Ovary (tissue), 9 donors: Measurements from ENCODE around the gene COQ9. TPM values are rescaled to one million over a fixed set of nuclear protein-coding genes. Genes with fewer than 3 reads are reported as not detected.

ENCODE experiments used
- DNase-seq, 5 donors: peaks; one replicate each; pipeline ENCODE4 v3.0.0-alpha.2; 2019 to 2020
- H3K27ac ChIP-seq, 2 donors: fragments of 200-600 bp; one replicate each; pipeline versions ENCODE4 v1.5.1 to v1.8.0; 2019 to 2022
- H3K27me3 ChIP-seq: fragments of 200-600 bp; one replicate; pipeline ENCODE4 v1.8.0; 2022
- H3K36me3 ChIP-seq: fragments of 200-600 bp; sonication (generic); one replicate; pipeline ENCODE4 v1.5.1; 2019
- H3K4me1 ChIP-seq: one replicate; pipeline ENCODE4 v1.8.1; 2013; ENCODE audit warnings: mild to moderate bottlenecking, moderate library complexity; ENCODE audit not compliant: insufficient read depth
- H3K4me3 ChIP-seq: fragments of 200-600 bp; sonication (generic); one replicate; pipeline ENCODE4 v1.5.1; 2017
- H3K9me3 ChIP-seq, 2 donors: fragments of 200-600 bp in 1 of 2; sonication (generic) in 1 of 2; one replicate each; pipeline versions ENCODE4 v1.5.1 to v1.8.1; 2013 to 2019; ENCODE audit warnings: mild to moderate bottlenecking in 1 of 2, moderate library complexity in 1 of 2
- CTCF ChIP-seq, 3 donors: fragments of 450-650 bp in 2 of 3; fragments of 200-600 bp in 1 of 3; IDR thresholded peaks; one replicate each; pipeline versions ENCODE4 v1.5.1 to v1.8.0; 2016 to 2022; ENCODE audit warnings: antibody characterized with exemption in 3 of 3, mild to moderate bottlenecking in 1 of 3
- EP300 ChIP-seq: sonication (generic); formaldehyde crosslinking; IDR thresholded peaks from one replicate; pipeline ENCODE4 v1.6.1; 2017; ENCODE audit warnings: antibody characterized with exemption
- POLR2A ChIP-seq: fragments of 450-650 bp; IDR thresholded peaks from one replicate; pipeline ENCODE4 v1.6.1; 2017; ENCODE audit warnings: antibody characterized with exemption, mild to moderate bottlenecking, moderate library complexity
- WGBS, 3 donors: extraction: QIAGEN DNeasy Blood & Tissue Kit in 1 of 3; methylation state at CpG; one replicate each; pipeline versions ENCODE4 v1.1.5 to v1.1.7; 2013 to 2017; 5-methylcytosine and 5-hydroxymethylcytosine counted together
- intact Hi-C, 4 donors: fragments of 100-400 bp; cut with DNase I; formaldehyde crosslinking; loops; one replicate each; pipeline versions ENCODE4 v1.11.0 to v1.15.1; 2022 to 2023
- polyA plus RNA-seq, 2 donors: library from polyadenylated mRNA; stranded (reverse); fragments of 200-250 nt in 1 of 2; fragments of 350-450 nt in 1 of 2; fragmentation: Illumina TruSeq in 1 of 2; extraction: RNeasy Lipid Tissue Mini Kit (QIAGEN cat#74804) in 1 of 2; gene quantifications; one replicate each; pipeline ENCODE4 v1.2.3, GENCODE V29; 2013 to 2014
- total RNA-seq, 7 donors: library from RNA; depleted of rRNA in 2 of 7; stranded (reverse); fragments of >200 nt in 2 of 7; fragmentation: NEBNext Ultra II Directional in 3 of 7; extraction: Animal tissue kit (Norgen Biotek cat#: 25700) in 3 of 7; gene quantifications; one replicate each; pipeline versions ENCODE4 v1.1.0 to v1.2.4, GENCODE V29; 2016 to 2023
- donor health status: DM: no; HTN: no; CAD: no; lungs with moderate emphysema.
- donor health status: DM: no; HTN: no; CAD: no.
- donor health status: Bipolar disorder and iron deficiency.
- donor health status: DM: yes; HTN: yes; CAD: no.
- donor health status: DM: no; HTN: no; CAD: no.
- donor health status: DM: yes; HTN: yes; CAD: no.

Gene COQ9
- total and polyA plus RNA-seq, 9 donors, result 24.4 to 68.8 (median 30.1) TPM

DNA sequence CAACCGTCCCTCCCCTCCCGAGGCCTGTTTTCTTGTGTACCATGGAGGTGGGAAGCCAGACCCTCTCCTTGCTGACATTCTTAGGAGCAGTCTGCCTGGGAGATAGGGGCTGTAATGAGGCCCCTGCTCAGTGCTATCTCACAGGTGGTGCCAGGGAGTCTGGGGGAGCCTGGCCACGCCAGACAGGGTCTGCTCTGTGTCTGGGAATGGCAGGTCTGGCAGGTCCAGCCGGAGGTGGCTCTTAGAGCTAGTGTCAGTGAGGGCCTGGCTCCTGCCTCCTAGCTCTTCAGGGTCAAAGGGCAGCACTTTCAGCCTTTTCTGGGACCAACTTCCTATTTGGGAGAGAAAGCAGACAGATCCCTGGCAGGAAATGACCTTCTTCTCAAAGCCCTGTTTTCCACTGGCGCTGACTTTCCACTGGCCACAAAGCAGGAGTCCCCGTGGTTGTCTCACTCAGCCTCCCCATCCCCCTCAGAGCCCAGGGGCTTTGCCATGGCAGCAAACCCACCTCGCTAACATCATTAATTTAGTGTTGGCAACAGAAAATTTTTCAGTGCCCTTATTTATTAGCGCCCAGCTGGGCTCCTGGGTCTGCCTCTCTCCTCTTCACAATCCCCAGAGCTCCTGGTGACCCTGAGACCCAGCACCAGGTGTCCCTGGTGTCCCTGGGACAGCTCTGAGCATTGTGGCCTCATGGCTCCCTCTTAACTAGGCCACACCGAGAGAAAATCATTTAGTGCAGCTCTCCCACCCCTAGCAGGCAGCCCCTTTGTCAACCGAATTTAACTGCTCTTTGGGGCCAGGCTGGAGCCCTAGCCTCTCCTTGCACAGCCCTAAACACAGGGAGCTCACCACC, 63.0 kb downstream of the COQ9 start:
- H3K4me3 ChIP-seq, result no peak overlapping the region
- no peaks in the 10 kb centered on the region for H3K4me1 ChIP-seq
- 43 to 49% (median 43%) methylated on average over 9 to 10 of the region's 10 CpGs for WGBS, 3 donors
- no peak for TF ChIP-seq CTCF (IDR thresholded peaks at IDR 0.05)
- no peak for TF ChIP-seq EP300
- TF ChIP-seq POLR2A, result no peak
- no peaks in the 10 kb centered on the region for H3K27me3 ChIP-seq
- H3K9me3 ChIP-seq, result no peaks in the 10 kb centered on the region
- H3K27ac ChIP-seq, result no peak overlapping the region
- no peaks in the 10 kb centered on the region for H3K36me3 ChIP-seq
- no peak for DNase-seq
- intact Hi-C loops, result loop anchor here in 3 of 4 donors (10.0 kb wide), 3 partner anchors 45 to 205 kb away; partner anchors contain the start of gene POLR2C (in 1 of the 3)

Other genes starting within 250 kb of the COQ9 start
- 10 to 100 TPM; 50.0 to 74.3 (median 57.7) TPM for gene ARL2BP, start 202.2 kb upstream of the COQ9 start, total RNA-seq
- gene ARL2BP, start 202.2 kb upstream of the COQ9 start, polyA plus RNA-seq, result 10 to 100 TPM; 45.3 to 88.0 TPM
- 10 to 100 TPM in 1 of 7 donors, 1 to 10 TPM in 5, under 1 TPM in 1; 0.94 to 54.2 (median 4.0) TPM for gene PLLP, start 162.8 kb upstream of the COQ9 start, total RNA-seq
- gene PLLP, start 162.8 kb upstream of the COQ9 start, polyA plus RNA-seq, result 1 to 10 TPM; 3.4 to 5.9 TPM
- gene CCL22, start 88.7 kb upstream of the COQ9 start, total RNA-seq, result under 1 TPM in 1 of 7 donors, not detected in 6; 0.74 TPM
- gene CCL22, start 88.7 kb upstream of the COQ9 start, polyA plus RNA-seq, result under 1 TPM in 1 of 2 donors, not detected in 1; 0.40 TPM
- 10 to 100 TPM in 2 of 7 donors, 1 to 10 TPM in 5; 2.2 to 12.2 (median 6.6) TPM for gene CX3CL1, start 75.0 kb upstream of the COQ9 start, total RNA-seq
- gene CX3CL1, start 75.0 kb upstream of the COQ9 start, polyA plus RNA-seq, result 1 to 10 TPM; 9.8 to 9.9 TPM
- not detected for gene CCL17, start 42.7 kb upstream of the COQ9 start, total RNA-seq
- gene CCL17, start 42.7 kb upstream of the COQ9 start, polyA plus RNA-seq, result not detected
- 10 to 100 TPM in 6 of 7 donors, 1 to 10 TPM in 1; 9.2 to 33.5 (median 20.8) TPM for gene CIAPIN1, start 94 bp upstream of the COQ9 start, total RNA-seq
- gene CIAPIN1, start 94 bp upstream of the COQ9 start, polyA plus RNA-seq, result 10 to 100 TPM; 16.0 to 32.8 TPM
- 10 to 100 TPM; 54.9 to 96.9 (median 65.8) TPM for gene POLR2C, start 15.2 kb downstream of the COQ9 start, total RNA-seq
- gene POLR2C, start 15.2 kb downstream of the COQ9 start, polyA plus RNA-seq, result 10 to 100 TPM; 70.5 to 74.1 TPM
- gene DOK4, start 39.0 kb downstream of the COQ9 start, total RNA-seq, result 10 to 100 TPM; 14.0 to 34.7 (median 29.2) TPM
- 10 to 100 TPM in 1 of 2 donors, 1 to 10 TPM in 1; 9.9 to 26.7 TPM for gene DOK4, start 39.0 kb downstream of the COQ9 start, polyA plus RNA-seq
- gene CCDC102A, start 89.1 kb downstream of the COQ9 start, total RNA-seq, result 10 to 100 TPM; 11.9 to 22.4 (median 15.6) TPM
- gene CCDC102A, start 89.1 kb downstream of the COQ9 start, polyA plus RNA-seq, result 10 to 100 TPM in 1 of 2 donors, 1 to 10 TPM in 1; 5.9 to 10.2 TPM
- under 1 TPM; 0.12 to 0.43 (median 0.27) TPM for gene ADGRG5, start 95.2 kb downstream of the COQ9 start, total RNA-seq
- gene ADGRG5, start 95.2 kb downstream of the COQ9 start, polyA plus RNA-seq, result under 1 TPM in 1 of 2 donors, not detected in 1; 0.15 TPM
- gene ADGRG1, start 181.2 kb downstream of the COQ9 start, total RNA-seq, result 10 to 100 TPM in 4 of 7 donors, 1 to 10 TPM in 3; 6.2 to 54.0 (median 20.4) TPM
- gene ADGRG1, start 181.2 kb downstream of the COQ9 start, polyA plus RNA-seq, result 1 to 10 TPM; 6.9 to 9.1 TPM
- gene ADGRG3, start 220.8 kb downstream of the COQ9 start, total RNA-seq, result 1 to 10 TPM in 3 of 7 donors, under 1 TPM in 4; 0.40 to 1.7 (median 0.92) TPM
- 1 to 10 TPM in 1 of 2 donors, under 1 TPM in 1; 0.88 to 1.2 TPM for gene ADGRG3, start 220.8 kb downstream of the COQ9 start, polyA plus RNA-seq
- 10 to 100 TPM in 1 of 7 donors, 1 to 10 TPM in 1, under 1 TPM in 3, not detected in 2; 0.36 to 12.5 (median 0.84) TPM for gene DRC7, start 247.3 kb downstream of the COQ9 start, total RNA-seq
- gene DRC7, start 247.3 kb downstream of the COQ9 start, polyA plus RNA-seq, result under 1 TPM in 1 of 2 donors, not detected in 1; 0.07 TPM